ENCODE measurements around the gene PLP1.

Gene PLP1

DNA sequence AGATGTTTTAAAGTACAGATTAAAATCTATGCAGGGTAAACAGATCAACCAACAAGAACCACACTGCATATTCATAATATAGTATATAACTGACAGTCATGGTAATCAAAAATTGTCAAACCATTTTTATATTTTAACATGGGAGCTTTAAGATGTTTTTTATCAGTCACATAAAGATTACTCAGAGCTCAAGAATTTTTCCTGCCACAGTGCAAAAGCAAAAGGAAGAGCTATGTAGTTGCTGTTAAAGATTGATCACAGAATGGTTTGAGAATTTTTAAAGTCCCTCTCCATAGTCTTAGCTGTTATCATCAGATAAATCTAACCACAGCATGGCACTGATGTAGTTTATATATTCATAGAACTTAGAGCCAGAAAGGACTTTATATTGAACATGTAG, 47.0 kb downstream of the PLP1 start:
- H3K27me3 ChIP-seq (ENCODE audit: insufficient read depth, low read depth, severe bottlenecking), result peaks cover 4% of the 10 kb centered on the region
- H3K4me3 ChIP-seq (ENCODE audit: low read depth, low read length), result no peak overlapping the region
- H3K36me3 ChIP-seq, result no peaks in the 10 kb centered on the region
- H3K9me3 ChIP-seq (ENCODE audit: severe bottlenecking), result no peaks in the 10 kb centered on the region
- no peak for DNase-seq
- no peak overlapping the region for H3K27ac ChIP-seq
- TF ChIP-seq, protein P1, sequence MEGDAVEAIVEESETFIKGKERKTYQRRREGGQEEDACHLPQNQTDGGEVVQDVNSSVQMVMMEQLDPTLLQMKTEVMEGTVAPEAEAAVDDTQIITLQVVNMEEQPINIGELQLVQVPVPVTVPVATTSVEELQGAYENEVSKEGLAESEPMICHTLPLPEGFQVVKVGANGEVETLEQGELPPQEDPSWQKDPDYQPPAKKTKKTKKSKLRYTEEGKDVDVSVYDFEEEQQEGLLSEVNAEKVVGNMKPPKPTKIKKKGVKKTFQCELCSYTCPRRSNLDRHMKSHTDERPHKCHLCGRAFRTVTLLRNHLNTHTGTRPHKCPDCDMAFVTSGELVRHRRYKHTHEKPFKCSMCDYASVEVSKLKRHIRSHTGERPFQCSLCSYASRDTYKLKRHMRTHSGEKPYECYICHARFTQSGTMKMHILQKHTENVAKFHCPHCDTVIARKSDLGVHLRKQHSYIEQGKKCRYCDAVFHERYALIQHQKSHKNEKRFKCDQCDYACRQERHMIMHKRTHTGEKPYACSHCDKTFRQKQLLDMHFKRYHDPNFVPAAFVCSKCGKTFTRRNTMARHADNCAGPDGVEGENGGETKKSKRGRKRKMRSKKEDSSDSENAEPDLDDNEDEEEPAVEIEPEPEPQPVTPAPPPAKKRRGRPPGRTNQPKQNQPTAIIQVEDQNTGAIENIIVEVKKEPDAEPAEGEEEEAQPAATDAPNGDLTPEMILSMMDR (IDR thresholded peaks at IDR 0.05; ENCODE audit: low read depth, low read length), result no peak

DNA sequence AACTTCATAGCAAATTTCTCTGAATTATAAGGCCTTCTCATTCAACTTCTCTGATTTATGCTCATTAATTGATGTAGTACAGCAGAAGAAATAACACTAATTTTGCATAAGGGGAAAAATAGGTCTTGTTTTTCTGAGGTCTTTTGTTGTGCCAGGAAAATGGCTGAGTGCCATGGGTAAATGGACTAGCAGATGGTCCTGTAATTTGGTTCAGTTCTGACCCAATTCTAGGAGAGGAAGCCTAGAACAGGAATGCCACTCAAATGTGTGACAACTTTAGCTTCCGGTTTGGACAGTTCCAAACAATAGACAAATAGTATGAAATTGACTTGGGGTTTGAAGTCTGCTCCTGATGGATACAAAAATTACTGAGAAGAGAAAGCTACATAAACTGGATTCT, 49.2 kb downstream of the PLP1 start:
- TF ChIP-seq, protein P1 (IDR thresholded peaks at IDR 0.05; ENCODE audit: low read depth, low read length), result no peak
- Histone ChIP-seq H3K36me3 (no peaks in the 10 kb centered on the region), H3K27me3 (ENCODE audit: insufficient read depth, low read depth, severe bottlenecking) (peaks cover 10% of the 10 kb centered on the region), H3K27ac (no peak overlapping the region), H3K4me3 (ENCODE audit: low read depth, low read length) (no peak overlapping the region), H3K9me3 (ENCODE audit: severe bottlenecking) (no peaks in the 10 kb centered on the region)
- no peak for DNase-seq

DNA sequence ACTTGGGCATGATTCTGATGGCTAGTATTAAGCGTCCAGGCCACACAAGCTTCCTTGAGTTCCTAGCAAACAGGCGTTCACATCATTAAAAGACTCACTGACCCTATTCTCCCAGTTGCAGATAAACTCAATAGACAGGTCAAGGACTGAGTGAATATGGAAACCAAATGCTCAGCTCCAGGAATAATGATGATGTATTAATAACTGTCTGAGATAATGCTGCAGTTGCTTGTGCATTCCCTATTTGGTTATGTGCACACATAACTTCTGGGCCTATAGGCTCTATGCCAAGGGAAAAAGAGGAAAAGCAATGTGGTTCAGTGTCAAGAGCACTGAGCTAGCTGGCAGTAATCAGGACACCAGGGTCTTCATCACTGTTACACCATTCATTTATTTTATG, 51.9 kb downstream of the PLP1 start:
- no peak for DNase-seq
- no peaks in the 10 kb centered on the region for H3K36me3 ChIP-seq
- TF ChIP-seq, protein P1 (IDR thresholded peaks at IDR 0.05; ENCODE audit: low read depth, low read length), result no peak
- H3K9me3 ChIP-seq (ENCODE audit: severe bottlenecking), result peaks cover 4% of the 10 kb centered on the region
- peaks cover 27% of the 10 kb centered on the region for H3K27me3 ChIP-seq (ENCODE audit: insufficient read depth, low read depth, severe bottlenecking)
- H3K27ac ChIP-seq, result no peak overlapping the region
- no peak overlapping the region for H3K4me3 ChIP-seq (ENCODE audit: low read depth, low read length)

DNA sequence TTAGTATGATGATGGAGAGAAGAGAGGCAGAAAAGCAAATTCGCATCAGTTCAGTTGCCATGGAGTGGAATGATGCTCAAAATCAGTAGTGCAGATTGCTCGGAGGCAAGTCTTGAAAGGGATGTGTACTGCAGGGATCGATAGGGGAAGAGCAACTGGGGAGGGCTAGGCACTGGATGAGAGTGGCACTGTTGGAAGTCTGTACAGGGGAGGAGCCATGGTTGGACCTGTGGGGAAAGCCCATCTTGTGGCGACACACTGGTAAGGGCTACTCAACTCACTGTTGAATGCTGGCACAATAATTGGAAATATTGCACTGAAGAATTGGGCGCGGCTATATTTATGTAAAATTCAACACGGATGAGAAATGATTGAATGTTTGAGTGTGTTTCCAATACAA, 54.2 kb downstream of the PLP1 start:
- H3K4me3 ChIP-seq (ENCODE audit: low read depth, low read length), result no peak overlapping the region
- TF ChIP-seq, protein P1 (IDR thresholded peaks at IDR 0.05; ENCODE audit: low read depth, low read length), result no peak
- DNase-seq, result no peak
- H3K27me3 ChIP-seq (ENCODE audit: insufficient read depth, low read depth, severe bottlenecking), result peaks cover 27% of the 10 kb centered on the region
- H3K36me3 ChIP-seq, result no peaks in the 10 kb centered on the region
- peaks cover 4% of the 10 kb centered on the region for H3K9me3 ChIP-seq (ENCODE audit: severe bottlenecking)
- no peak overlapping the region for H3K27ac ChIP-seq

DNA sequence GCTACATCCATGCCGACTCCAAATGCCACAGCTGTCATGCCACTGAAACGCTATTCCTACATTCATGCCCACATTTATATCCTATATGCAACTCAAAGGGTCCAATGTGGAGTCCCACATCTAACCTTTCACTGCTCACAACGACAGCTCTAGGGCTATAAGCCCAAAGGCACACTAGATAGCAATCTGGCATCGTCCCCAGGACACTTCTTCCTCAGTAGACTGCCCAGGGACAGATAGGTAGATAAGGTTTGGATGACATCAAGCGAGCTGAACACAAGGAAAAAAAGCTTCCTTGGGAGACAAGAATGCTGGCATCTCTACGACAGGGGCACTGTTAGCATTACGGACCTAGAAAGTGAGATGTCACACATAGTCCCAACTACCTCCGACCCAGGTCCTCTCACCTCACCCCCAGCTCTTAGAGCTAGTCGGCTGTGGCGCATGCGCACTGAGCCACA, 54.7 kb downstream of the PLP1 start:
- DNase-seq, result no peak
- peaks cover 29% of the 10 kb centered on the region for H3K27me3 ChIP-seq (ENCODE audit: insufficient read depth, low read depth, severe bottlenecking)
- peak overlapping the region; percentile 46 for H3K4me3 ChIP-seq (ENCODE audit: low read depth, low read length)

More for the DNA sequence above, 54.7 kb downstream of the PLP1 start:
- H3K36me3 ChIP-seq, result no peaks in the 10 kb centered on the region
- no peak overlapping the region for H3K27ac ChIP-seq
- H3K9me3 ChIP-seq (ENCODE audit: severe bottlenecking), result peaks cover 4% of the 10 kb centered on the region
- TF ChIP-seq, protein P1 (IDR thresholded peaks at IDR 0.05; ENCODE audit: low read depth, low read length), result no peak
